ENCODE measurements around the gene SEC31A.
A peak's percentile ranks its signal among the peaks of the same experiment; 100 is the strongest.
"Not testable (repeated sequence)": the region's sequence is repeated elsewhere in the genome, so short reads cannot be mapped to it uniquely, and the experiment has no call there.

The SEC31A gene

DNA sequence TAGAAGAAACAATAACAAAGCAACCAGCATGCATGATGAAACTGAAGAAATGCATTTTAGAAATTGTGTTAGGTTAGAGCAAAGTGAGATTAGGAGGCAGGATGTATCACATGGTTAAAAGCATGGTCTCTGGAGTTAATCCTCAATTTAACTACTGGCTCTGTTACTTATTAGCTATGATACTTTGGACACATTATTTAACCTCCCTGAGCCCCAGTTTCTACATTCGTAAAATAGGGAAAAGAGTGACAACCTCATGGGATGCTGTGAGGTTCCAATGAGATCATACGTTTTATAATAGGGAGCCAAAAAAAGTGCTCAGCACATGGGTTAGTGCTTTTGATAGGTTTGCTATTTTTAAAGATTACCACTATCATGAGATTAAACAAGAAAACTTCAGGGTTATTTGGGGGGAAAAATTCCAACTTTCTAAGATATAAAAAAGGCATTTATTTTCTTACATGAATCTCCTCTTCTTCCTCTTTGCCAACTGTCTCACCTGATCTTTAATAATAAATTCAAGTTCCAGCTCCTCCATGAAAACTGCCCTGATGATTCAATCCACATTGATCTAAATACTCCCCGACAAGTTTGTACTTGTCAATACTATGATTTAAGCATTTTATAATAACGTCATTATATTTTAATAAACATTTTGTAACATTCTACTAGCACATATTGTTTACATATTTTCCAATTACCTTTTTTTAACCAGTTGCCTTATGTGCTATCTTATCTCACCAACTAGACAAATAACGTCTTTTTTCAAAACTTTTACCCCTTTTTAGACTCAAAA is 4.6 kb downstream of the SEC31A start:
- ATAC-seq (replicated peaks) (no peak), DNase-seq (no peak)
- H3K4me1 Mint-ChIP-seq (ENCODE audit: low read depth in 2 of 2), result peaks cover 28 to 47% of the 10 kb centered on the region in 2 donors
- no peak overlapping the region for H3K27ac Mint-ChIP-seq
- peaks cover 47% of the 10 kb centered on the region for H3K36me3 Mint-ChIP-seq (ENCODE audit: insufficient read depth)
- no peak overlapping the region for H3K4me3 Mint-ChIP-seq
- no peaks in the 10 kb centered on the region for H3K9me3 Mint-ChIP-seq
- no peaks in the 10 kb centered on the region for H3K27me3 Mint-ChIP-seq

DNA sequence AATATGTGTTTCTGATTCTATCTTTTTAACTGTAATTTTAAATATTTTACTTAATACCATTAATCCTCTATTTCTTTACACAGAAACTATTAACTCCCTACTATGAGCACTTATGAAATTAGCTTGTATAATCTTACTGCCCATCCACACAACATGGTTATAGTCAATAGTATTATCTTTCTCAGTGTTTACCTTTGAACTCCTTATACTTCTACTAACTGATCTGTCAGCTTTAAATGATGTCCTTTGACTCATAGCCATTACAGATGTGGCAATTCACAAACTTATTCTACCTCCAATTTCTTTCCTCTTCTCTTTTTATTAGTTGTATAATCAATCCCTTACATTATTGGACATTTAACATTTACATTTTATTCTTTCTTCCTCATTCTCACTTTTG is 5.5 kb downstream of the SEC31A start:
- no peak for DNase-seq
- Mint-ChIP-seq H3K4me3 (no peak overlapping the region), H3K9me3 (no peaks in the 10 kb centered on the region), H3K4me1 (ENCODE audit: low read depth in 2 of 2) (peaks cover 28 to 43% of the 10 kb centered on the region in 2 donors), H3K36me3 (ENCODE audit: insufficient read depth) (peaks cover 47% of the 10 kb centered on the region), H3K27me3 (no peaks in the 10 kb centered on the region), H3K27ac (no peak overlapping the region)
- no peak for ATAC-seq (replicated peaks)

DNA sequence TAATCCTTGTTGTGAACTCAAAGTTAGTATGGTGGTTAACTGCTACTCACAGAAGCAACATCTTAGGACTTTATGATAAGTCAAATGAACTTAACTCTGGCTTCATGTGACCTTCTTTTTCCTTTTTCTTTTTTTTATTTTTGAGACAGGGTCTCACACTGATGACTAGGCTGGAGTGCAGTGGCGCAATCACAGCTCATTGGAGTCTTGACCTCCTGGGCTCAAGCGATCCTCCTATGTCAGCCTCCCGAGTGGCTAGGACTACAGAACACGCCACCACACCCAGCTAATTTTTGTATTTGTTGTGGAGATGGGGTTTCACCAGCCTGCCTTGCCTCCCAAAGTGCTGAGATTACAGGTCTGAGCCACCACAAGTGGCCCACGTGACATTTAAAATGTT is 22.4 kb downstream of the SEC31A start:
- Mint-ChIP-seq H3K4me1 (ENCODE audit: low read depth in 2 of 2) (peaks cover 7 to 17% of the 10 kb centered on the region in 2 donors), H3K9me3 (no peaks in the 10 kb centered on the region), H3K27ac (no peak overlapping the region), H3K27me3 (no peaks in the 10 kb centered on the region), H3K4me3 (no peak overlapping the region), H3K36me3 (ENCODE audit: insufficient read depth) (peaks cover 91% of the 10 kb centered on the region)
- ATAC-seq (replicated peaks) (no peak), DNase-seq (no peak)

DNA sequence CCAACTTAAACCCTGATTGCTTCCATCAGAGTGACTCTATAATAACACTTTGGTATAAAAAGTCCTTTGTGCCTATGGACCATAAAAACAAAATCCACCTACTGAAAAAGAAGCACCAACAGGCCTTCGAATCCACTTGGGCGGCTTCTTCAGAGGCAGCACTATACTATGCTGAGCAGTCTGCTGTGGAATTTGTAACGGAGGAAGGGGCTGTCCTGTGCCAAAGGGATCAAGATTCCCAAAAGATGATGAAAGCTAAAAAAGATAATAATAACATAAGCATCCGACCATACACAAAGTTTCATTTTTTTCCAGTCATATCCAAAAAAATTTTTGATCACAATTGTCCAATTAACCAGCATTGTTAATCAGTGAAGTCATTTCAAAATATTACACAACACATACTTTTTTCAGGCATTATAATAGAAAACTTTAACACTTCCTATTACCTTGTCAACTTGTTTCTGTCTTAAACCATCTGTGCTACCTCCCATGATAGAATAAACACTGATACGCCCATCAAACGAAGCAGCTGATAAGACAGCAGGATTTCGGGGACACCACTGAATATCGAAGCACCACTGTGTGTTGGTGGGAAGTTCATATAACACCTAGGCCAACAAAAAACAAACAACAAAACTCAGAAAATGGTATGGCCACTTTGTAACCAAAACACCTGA is 24.1 kb downstream of the SEC31A start:
- ATAC-seq (replicated peaks) (no peak), DNase-seq (no peak)
- H3K27ac Mint-ChIP-seq, result no peak overlapping the region

DNA sequence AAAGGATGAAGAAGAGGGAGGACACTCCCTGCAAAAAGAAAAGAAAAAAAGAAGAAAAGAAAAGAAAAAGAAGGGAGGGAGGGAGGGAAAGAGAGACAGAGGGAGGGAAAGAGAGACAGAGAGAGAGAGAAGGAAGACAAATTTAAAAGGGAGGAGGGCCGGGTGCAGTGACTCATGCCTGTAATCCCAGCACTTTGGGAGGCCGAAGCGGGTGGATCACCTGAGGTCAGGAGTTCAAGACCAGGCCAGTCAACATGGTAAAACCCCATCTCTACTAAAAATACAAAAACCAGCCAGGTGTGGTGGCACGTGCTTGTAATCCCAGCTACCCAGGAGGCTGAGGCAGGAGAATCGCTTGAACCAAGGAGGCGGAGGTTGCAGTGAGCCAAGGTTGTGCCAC is 24.9 kb downstream of the SEC31A start:
- H3K4me3 Mint-ChIP-seq, result peak overlapping the region in 1 of 2 donors; percentile 43
- peaks cover 7 to 17% of the 10 kb centered on the region in 2 donors for H3K4me1 Mint-ChIP-seq (ENCODE audit: low read depth in 2 of 2)
- ATAC-seq (replicated peaks); H3K9me3 Mint-ChIP-seq; H3K27me3 Mint-ChIP-seq; DNase-seq: not testable (repeated sequence)
- peak overlapping the region in 1 of 2 donors; percentile 85 for H3K27ac Mint-ChIP-seq
- H3K36me3 Mint-ChIP-seq (ENCODE audit: insufficient read depth), result peaks cover 92% of the 10 kb centered on the region

More for the DNA sequence above, 24.1 kb downstream of the SEC31A start:
- no peaks in the 10 kb centered on the region for H3K27me3 Mint-ChIP-seq
- no peaks in the 10 kb centered on the region for H3K9me3 Mint-ChIP-seq
- peaks cover 7 to 17% of the 10 kb centered on the region in 2 donors for H3K4me1 Mint-ChIP-seq (ENCODE audit: low read depth in 2 of 2)
- no peak overlapping the region for H3K4me3 Mint-ChIP-seq
- H3K36me3 Mint-ChIP-seq (ENCODE audit: insufficient read depth), result peaks cover 91% of the 10 kb centered on the region

DNA sequence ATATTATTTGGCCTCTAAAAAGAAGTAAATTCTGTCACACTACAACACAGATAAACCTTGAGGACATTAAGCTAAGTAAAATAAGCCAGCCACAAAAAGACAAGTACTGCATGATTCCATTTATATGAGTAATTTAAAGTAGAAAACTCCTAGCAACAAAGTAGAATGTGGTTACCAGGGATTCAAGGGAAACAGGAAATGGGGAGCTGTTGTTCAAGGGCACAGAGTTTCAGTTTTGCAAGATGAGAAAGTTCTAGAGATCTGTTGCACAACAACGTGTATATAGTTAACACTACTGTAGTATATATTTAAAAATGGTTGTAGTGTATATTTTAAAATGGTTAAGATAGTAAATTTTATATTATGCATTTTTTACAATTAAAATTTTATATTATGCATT is 25.4 kb downstream of the SEC31A start:
- Mint-ChIP-seq H3K27ac (peak overlapping the region in 1 of 2 donors; percentile 85), H3K9me3 (no peaks in the 10 kb centered on the region), H3K4me1 (ENCODE audit: low read depth in 2 of 2) (peaks cover 7 to 17% of the 10 kb centered on the region in 2 donors), H3K27me3 (no peaks in the 10 kb centered on the region), H3K36me3 (ENCODE audit: insufficient read depth) (peaks cover 90% of the 10 kb centered on the region), H3K4me3 (peak overlapping the region in 1 of 2 donors; percentile 43)
- DNase-seq (no peak), ATAC-seq (replicated peaks) (peak; percentile 36)

DNA sequence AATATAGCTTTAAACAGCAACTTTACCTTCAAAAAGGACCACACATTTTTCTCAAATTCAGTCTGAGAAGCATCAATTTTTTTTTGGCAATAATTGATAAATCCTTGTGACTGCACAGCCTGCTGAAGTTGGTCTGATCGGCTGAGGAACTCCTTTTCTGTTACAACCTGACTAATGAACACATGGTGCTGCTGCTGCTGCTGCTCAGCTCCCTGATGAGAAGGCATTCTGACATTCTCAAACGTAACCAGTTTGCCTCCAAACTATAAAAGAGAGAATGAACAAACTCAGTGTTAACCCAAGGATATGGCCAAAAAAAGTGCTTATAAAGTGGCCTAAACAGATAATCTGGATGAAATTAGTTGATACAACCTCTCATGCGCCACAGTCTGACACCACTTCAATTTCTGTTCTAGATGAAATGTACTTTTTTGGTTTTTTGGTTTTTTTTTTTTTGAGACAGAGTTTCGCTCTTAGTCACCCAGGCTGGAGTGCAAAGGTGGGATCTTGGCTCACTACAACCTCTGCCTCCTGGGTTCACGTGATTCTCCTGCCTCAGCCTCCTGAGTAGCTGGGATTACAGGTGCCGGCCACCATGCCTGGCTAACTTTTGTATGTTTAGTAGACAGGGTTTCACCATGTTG is 26.5 kb downstream of the SEC31A start:
- no peaks in the 10 kb centered on the region for H3K27me3 Mint-ChIP-seq
- no peak for ATAC-seq (replicated peaks)
- DNase-seq, result no peak
- H3K4me1 Mint-ChIP-seq (ENCODE audit: low read depth in 2 of 2), result peaks cover 7 to 17% of the 10 kb centered on the region in 2 donors
- peak overlapping the region; percentile 47 to 85 for H3K27ac Mint-ChIP-seq
- no peaks in the 10 kb centered on the region for H3K9me3 Mint-ChIP-seq
- no peak overlapping the region for H3K4me3 Mint-ChIP-seq
- H3K36me3 Mint-ChIP-seq (ENCODE audit: insufficient read depth), result peaks cover 82% of the 10 kb centered on the region

DNA sequence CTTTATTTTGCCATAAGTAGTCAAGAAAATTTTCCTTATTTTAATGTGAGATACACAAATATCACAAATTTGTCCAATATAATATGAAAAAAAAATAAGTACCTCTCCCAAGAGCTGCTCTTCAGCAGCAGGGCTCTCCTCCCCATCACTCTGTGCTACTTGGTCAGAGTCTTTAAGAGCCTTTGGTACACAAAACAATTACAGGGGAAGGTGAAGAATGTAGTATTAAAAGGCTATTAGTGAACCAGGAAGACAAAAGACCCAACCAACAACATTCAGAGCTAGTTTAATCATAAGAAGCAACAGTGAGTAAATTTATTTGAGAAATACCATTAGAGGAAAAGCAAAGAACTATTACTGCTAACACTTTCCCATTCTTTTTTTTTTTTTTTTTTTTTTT is 29.4 kb downstream of the SEC31A start:
- Mint-ChIP-seq H3K36me3 (ENCODE audit: insufficient read depth) (peaks cover 72% of the 10 kb centered on the region), H3K9me3 (no peaks in the 10 kb centered on the region), H3K27me3 (no peaks in the 10 kb centered on the region), H3K27ac (peak overlapping the region in 1 of 2 donors; percentile 19), H3K4me1 (ENCODE audit: low read depth in 2 of 2) (peaks cover 7 to 17% of the 10 kb centered on the region in 2 donors), H3K4me3 (no peak overlapping the region)
- DNase-seq (no peak), ATAC-seq (replicated peaks) (no peak)

DNA sequence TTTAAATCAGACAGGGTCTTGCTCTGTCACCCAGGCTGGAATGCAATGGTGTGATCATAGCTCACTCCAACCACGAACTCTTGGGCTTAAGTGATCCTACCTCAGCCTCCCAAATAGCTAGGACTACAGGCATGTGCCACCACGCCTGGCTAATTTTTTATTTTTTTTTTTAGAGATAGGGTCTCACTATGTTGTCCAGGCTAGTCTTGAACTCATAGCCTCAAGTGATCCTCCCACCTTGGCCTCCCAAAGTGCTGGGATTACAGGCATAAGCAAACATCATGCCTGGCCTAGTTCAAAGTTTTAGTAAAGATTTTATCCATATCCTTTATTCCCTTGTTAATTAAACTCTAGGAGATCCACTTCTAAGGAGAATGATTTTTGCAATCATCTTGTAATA is 30.5 kb downstream of the SEC31A start:
- H3K4me1 Mint-ChIP-seq (ENCODE audit: low read depth in 2 of 2); H3K27me3 Mint-ChIP-seq; DNase-seq; ATAC-seq (replicated peaks); H3K9me3 Mint-ChIP-seq; H3K4me3 Mint-ChIP-seq; H3K27ac Mint-ChIP-seq: not testable (repeated sequence)
- peaks cover 72% of the 10 kb centered on the region for H3K36me3 Mint-ChIP-seq (ENCODE audit: insufficient read depth)

DNA sequence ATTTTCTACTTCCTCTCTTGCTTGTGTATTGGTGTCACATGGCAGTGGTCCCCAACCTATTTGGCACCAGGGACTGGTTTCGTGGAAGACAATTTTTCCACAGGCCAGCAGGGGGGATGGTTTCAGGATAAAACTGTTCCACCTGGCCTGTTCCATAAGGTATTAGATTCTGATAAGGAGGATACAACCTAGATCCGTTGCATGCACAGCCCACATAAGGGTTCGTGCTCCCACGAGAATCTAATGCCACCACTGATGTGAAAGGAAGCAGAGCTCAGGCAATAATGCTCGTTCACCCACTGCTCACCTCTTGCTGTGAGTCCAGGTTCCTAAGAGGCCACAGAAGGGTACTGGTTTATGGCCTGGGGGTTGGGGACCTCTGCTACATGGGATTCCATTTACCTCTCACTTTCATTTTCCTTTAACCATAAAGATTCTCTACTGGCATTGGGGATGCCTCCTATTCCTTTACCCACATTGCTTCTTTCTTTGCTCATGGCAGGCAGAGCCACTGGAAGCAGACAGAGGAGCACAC is 38.1 kb downstream of the SEC31A start:
- no peaks in the 10 kb centered on the region for H3K27me3 Mint-ChIP-seq
- ATAC-seq (replicated peaks), result no peak
- DNase-seq, result no peak
- H3K36me3 Mint-ChIP-seq (ENCODE audit: insufficient read depth), result peaks cover 92% of the 10 kb centered on the region
- no peaks in the 10 kb centered on the region for H3K9me3 Mint-ChIP-seq
- no peak overlapping the region for H3K4me3 Mint-ChIP-seq
- peak overlapping the region in 1 of 2 donors; percentile 8 for H3K27ac Mint-ChIP-seq
- H3K4me1 Mint-ChIP-seq (ENCODE audit: low read depth in 2 of 2), result peaks cover 0 to 4% of the 10 kb centered on the region in 2 donors

DNA sequence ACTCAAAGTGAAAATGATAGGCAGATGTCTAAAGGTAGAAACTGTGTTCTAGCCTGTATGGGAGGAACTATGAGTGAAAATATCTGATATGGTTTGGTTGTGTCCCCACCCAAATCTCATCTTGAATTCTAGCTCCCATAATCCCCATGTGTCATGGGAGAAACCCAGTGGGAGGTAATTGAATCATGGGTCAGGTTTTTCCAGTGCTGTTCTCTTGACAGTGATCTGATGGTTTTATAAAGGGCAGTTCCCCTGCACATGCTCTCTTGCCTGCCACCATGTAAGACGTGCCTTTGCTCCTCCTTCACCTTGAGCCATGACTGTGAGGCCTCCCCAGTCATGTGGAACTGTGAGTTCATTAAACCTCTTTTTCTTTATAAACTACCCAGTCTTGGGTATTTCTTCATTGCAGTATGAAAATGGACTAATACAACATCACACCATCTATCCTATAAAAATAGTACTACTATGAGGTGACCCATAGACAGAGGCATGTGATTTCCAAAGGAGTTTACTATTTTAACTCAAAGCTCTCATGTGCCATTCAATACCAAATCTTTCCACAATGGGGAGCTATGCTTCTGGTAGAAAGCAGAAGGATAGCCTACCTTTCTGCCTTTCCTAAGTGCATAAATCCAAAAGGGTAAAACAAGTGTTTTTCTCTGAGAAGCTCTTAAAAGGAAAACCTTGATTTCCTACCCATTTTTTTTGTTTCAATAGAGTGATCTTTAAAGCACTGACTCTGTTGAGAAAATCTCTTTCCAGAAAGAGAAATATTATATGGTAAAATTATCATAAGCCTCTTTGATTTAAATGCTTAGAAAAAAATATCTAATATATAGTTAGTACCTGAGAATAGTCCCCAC is 38.8 kb downstream of the SEC31A start:
- H3K27ac Mint-ChIP-seq, result no peak overlapping the region
- DNase-seq (no peak), ATAC-seq (replicated peaks) (peak; percentile 47)
- no peak overlapping the region for H3K4me3 Mint-ChIP-seq
- peaks cover 0 to 4% of the 10 kb centered on the region in 2 donors for H3K4me1 Mint-ChIP-seq (ENCODE audit: low read depth in 2 of 2)
- no peaks in the 10 kb centered on the region for H3K9me3 Mint-ChIP-seq
- peaks cover 92% of the 10 kb centered on the region for H3K36me3 Mint-ChIP-seq (ENCODE audit: insufficient read depth)
- no peaks in the 10 kb centered on the region for H3K27me3 Mint-ChIP-seq

DNA sequence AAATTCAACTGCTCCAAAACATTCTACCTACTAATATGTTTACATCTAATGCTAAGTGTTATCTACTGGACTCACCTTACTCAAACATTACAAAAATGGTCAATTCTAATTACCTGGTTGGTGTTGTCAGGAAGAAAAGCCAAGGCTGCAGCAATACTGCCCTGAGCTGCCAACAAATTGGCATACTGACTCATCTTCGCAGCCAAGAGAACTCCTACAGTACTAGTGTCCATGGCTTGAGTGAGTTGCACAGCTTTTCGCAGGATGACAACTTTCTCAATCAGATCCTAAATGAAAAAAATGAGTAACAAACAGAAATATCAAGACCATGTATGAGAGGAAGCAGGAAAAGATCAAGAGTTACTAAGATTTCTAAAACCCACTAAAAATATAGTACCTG is 39.6 kb downstream of the SEC31A start:
- ATAC-seq (replicated peaks) (no peak), DNase-seq (no peak)
- no peaks in the 10 kb centered on the region for H3K9me3 Mint-ChIP-seq
- peaks cover 0 to 4% of the 10 kb centered on the region in 2 donors for H3K4me1 Mint-ChIP-seq (ENCODE audit: low read depth in 2 of 2)
- no peak overlapping the region for H3K4me3 Mint-ChIP-seq
- H3K36me3 Mint-ChIP-seq (ENCODE audit: insufficient read depth), result peaks cover 97% of the 10 kb centered on the region
- H3K27ac Mint-ChIP-seq, result no peak overlapping the region
- no peaks in the 10 kb centered on the region for H3K27me3 Mint-ChIP-seq

DNA sequence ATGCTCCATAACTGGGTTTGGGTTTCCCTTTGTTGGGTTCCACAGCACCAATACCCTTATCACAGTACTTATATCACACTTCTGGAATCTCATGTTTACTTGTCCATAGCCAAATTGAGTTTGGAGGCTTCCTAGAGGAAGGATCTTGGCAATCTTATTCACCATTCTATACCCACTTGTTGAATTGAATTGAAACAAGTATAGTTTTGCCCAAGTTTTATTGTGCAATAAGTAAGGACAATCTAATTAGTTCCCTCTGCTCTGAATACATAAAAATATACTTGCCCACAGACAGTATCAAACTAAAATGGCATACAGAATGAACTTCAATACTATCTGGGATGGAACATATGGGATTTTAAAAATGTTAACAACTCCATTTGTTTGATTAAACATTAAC is 40.3 kb downstream of the SEC31A start:
- H3K27me3 Mint-ChIP-seq, result no peaks in the 10 kb centered on the region
- no peak overlapping the region for H3K4me3 Mint-ChIP-seq
- no peak for DNase-seq
- H3K9me3 Mint-ChIP-seq, result no peaks in the 10 kb centered on the region
- peaks cover 91% of the 10 kb centered on the region for H3K36me3 Mint-ChIP-seq (ENCODE audit: insufficient read depth)
- ATAC-seq (replicated peaks), result no peak
- peaks cover 0 to 4% of the 10 kb centered on the region in 2 donors for H3K4me1 Mint-ChIP-seq (ENCODE audit: low read depth in 2 of 2)
- peak overlapping the region in 1 of 2 donors; percentile 28 for H3K27ac Mint-ChIP-seq
